Activated CD8-positive, alpha-beta T cell treated with anti-CD3 and anti-CD28 coated beads for 36 hours (primary cell): ENCODE results near the gene HCFC1. TPM values are rescaled to one million over a fixed set of nuclear protein-coding genes. Genes with fewer than 3 reads are reported as not detected.

ENCODE experiments used
- ATAC-seq: fragments of 200-7000 bp; cut with Tn5 transposase; one replicate; pipeline ENCODE4 v1.10.0; 2021; ENCODE audit warnings: mild to moderate bottlenecking, moderate library complexity
- CTCF ChIA-PET: fragments of 350-600 bp; sonication (Branson Sonifier 250); formaldehyde crosslinking; loops from one replicate; lab custom pipeline; 2021; ENCODE audit warnings: antibody characterized with exemption; lab: Charles Lee
- POLR2A ChIA-PET: fragments of 350-600 bp; sonication (Branson Sonifier 250); formaldehyde crosslinking; loops from one replicate; lab custom pipeline; 2021; ENCODE audit warnings: antibody characterized with exemption; lab: Charles Lee
- DNase-seq: peaks from one replicate; pipeline ENCODE4 v3.0.0-alpha.2; 2020
- H3K27ac Mint-ChIP-seq: one replicate; pipeline ENCODE4 v1.8.0; 2021; ENCODE audit warnings: mild to moderate bottlenecking, mixed read lengths
- H3K27me3 Mint-ChIP-seq: one replicate; pipeline ENCODE4 v1.8.0; 2021; ENCODE audit warnings: mixed read lengths
- H3K36me3 Mint-ChIP-seq: one replicate; pipeline ENCODE4 v1.8.0; 2021; ENCODE audit warnings: low read depth, mixed read lengths
- H3K4me1 Mint-ChIP-seq: one replicate; pipeline ENCODE4 v1.8.0; 2021; ENCODE audit warnings: low read depth, mixed read lengths
- H3K4me3 Mint-ChIP-seq: one replicate; pipeline ENCODE4 v1.8.0; 2021; ENCODE audit warnings: mild to moderate bottlenecking, moderate library complexity, mixed read lengths
- H3K9me3 Mint-ChIP-seq: one replicate; pipeline ENCODE4 v1.8.0; 2021; ENCODE audit warnings: mixed read lengths
- CTCF ChIP-seq: fragments of 200-600 bp; IDR thresholded peaks from one replicate; pipeline ENCODE4 v1.8.0; 2022; ENCODE audit warnings: antibody characterized with exemption, mild to moderate bottlenecking
- intact Hi-C: fragments of 100-400 bp; cut with micrococcal nuclease; formaldehyde crosslinking; loops from one replicate; pipeline ENCODE4 v1.10.0; 2022
- total RNA-seq, 2 experiments: library from RNA; stranded (reverse); gene quantifications; one replicate each; pipeline ENCODE4 v1.2.3, GENCODE V29; 2021

Gene HCFC1
- total RNA-seq, 2 experiments from 2014 or later = 115 to 116 TPM

GRCh38 chrX:153927672-153927921 lies 44.0 kb downstream of the HCFC1 start:
- Mint-ChIP-seq H3K27ac (peak overlapping the region; percentile 99), H3K9me3 (no peaks in the 10 kb centered on the region), H3K36me3 (peaks cover 42% of the 10 kb centered on the region), H3K4me3 (peak overlapping the region; percentile 88), H3K4me1 (peaks cover 27% of the 10 kb centered on the region), H3K27me3 (no peaks in the 10 kb centered on the region)
- intact Hi-C loops = loop anchor here (10.0 kb wide), 1 partner anchor 163 kb away; the partner anchor contains the start of gene PLXNB3
- no peak for TF ChIP-seq CTCF
- DNase-seq (no peak), ATAC-seq (no peak)
- POLR2A ChIA-PET = interaction anchor here (3.7 to 9.8 kb wide), 3 partner anchors 11 to 41 kb away, joined by 28 to 130 read pairs (median 105); partner anchors contain the start of genes HCFC1, RENBP and TMEM187
- CTCF ChIA-PET = interaction anchor here (1.3 to 11.9 kb wide), 5 partner anchors 13 to 199 kb away, joined by 4 to 136 read pairs (median 4); partner anchors contain the start of genes HCFC1 and RENBP

GRCh38 chrX:153926858-153927671 lies 44.6 kb downstream of the HCFC1 start:
- Mint-ChIP-seq H3K36me3 (peaks cover 46% of the 10 kb centered on the region), H3K9me3 (no peaks in the 10 kb centered on the region), H3K27ac (peak overlapping the region; percentile 99), H3K27me3 (no peaks in the 10 kb centered on the region), H3K4me3 (peak overlapping the region; percentile 88), H3K4me1 (peaks cover 32% of the 10 kb centered on the region)
- no peak for TF ChIP-seq CTCF
- ChIA-PET CTCF (interaction anchor here (0.7 to 11.9 kb wide), 7 partner anchors 13 to 198 kb away, joined by 3 to 136 read pairs (median 4); partner anchors contain the start of genes HCFC1 and RENBP), POLR2A (interaction anchor here (0.6 to 9.8 kb wide), 10 partner anchors 9 to 164 kb away, joined by 3 to 130 read pairs (median 4); partner anchors contain the start of genes HCFC1, RENBP and TMEM187)
- ATAC-seq = peak; percentile 47
- peak; percentile 84 for DNase-seq
- intact Hi-C loops = loop anchor here (10.0 kb wide), 1 partner anchor 162 kb away; the partner anchor contains the start of gene PLXNB3

- intact Hi-C loops = loop anchor here (10.0 kb wide), 1 partner anchor 162 kb away; the partner anchor contains the start of gene PLXNB3
- H3K9me3 Mint-ChIP-seq = no peaks in the 10 kb centered on the region
- peaks cover 42% of the 10 kb centered on the region for H3K36me3 Mint-ChIP-seq
- peaks cover 31% of the 10 kb centered on the region for H3K4me1 Mint-ChIP-seq
- H3K27ac Mint-ChIP-seq = peak overlapping the region; percentile 99
- no peak for DNase-seq
- CTCF ChIA-PET = interaction anchor here (0.7 to 11.9 kb wide), 6 partner anchors 12 to 45 kb away, joined by 3 to 136 read pairs (median 8); partner anchors contain the start of genes HCFC1 and RENBP
- peak overlapping the region; percentile 88 for H3K4me3 Mint-ChIP-seq
- no peaks in the 10 kb centered on the region for H3K27me3 Mint-ChIP-seq
- POLR2A ChIA-PET = interaction anchor here (0.6 to 9.8 kb wide), 13 partner anchors 9 to 169 kb away, joined by 3 to 130 read pairs (median 4); partner anchors contain the start of genes HCFC1, IRAK1, PLXNB3 and RENBP
- ATAC-seq = peak; percentile 9
- TF ChIP-seq CTCF = no peak
Observed at GRCh38 chrX:153926552-153926857, 45.1 kb downstream of the HCFC1 start.

GRCh38 chrX:153925739-153926551 lies 45.7 kb downstream of the HCFC1 start, which contains the start of gene ARHGAP4:
ARHGAP4 (minus strand) TSS chrX:153926264; CDS start chrX:153926202, 62 bp downstream.
- peak within 1 kb of the TSS; percentile 99 for H3K27ac Mint-ChIP-seq
- intact Hi-C loops = loop anchor here (10.0 kb wide), 1 partner anchor 161 kb away; the partner anchor contains the start of gene PLXNB3
- H3K36me3 Mint-ChIP-seq = peaks cover 39% of the 10 kb centered on the region
- DNase-seq (peak; percentile 75), ATAC-seq (peak; percentile 9)
- no peaks in the 10 kb centered on the region for H3K27me3 Mint-ChIP-seq
- CTCF ChIA-PET = interaction anchor here (0.7 to 11.9 kb wide), 9 partner anchors 13 to 47 kb away, joined by 3 to 136 read pairs (median 4); partner anchors contain the start of genes HCFC1 and RENBP
- H3K4me1 Mint-ChIP-seq = peaks cover 25% of the 10 kb centered on the region
- POLR2A ChIA-PET = interaction anchor here (0.6 to 9.8 kb wide), 19 partner anchors 9 to 170 kb away, joined by 3 to 130 read pairs (median 5); partner anchors contain the start of genes HCFC1, IDH3G, IRAK1 and NAA10
- H3K4me3 Mint-ChIP-seq = peak within 1 kb of the TSS; percentile 90
- TF ChIP-seq CTCF = no peak
- H3K9me3 Mint-ChIP-seq = no peaks in the 10 kb centered on the region
